Naive thymus-derived CD8-positive, alpha-beta T cell (primary cell): ENCODE results near the gene FAF1. TPM values are rescaled to one million over a fixed set of nuclear protein-coding genes. Genes with fewer than 3 reads are reported as not detected.
"Not testable (repeated sequence)": the region's sequence is repeated elsewhere in the genome, so short reads cannot be mapped to it uniquely, and the experiment has no call there.

ENCODE experiments used
- ATAC-seq, 2 donors: fragments of 150-1000 bp; cut with Tn5 transposase in 1 of 2; sonication (Bioruptor Pico), chemical (Tn5 transposase) in 1 of 2; 1 replicate in 1 of 2; 2 replicates in 1 of 2; pipeline ENCODE4 v1.10.0; 2021; ENCODE audit warnings: mild to moderate bottlenecking in 2 of 2, moderate library complexity in 2 of 2
- POLR2A ChIA-PET: fragments of 350-600 bp; sonication (Branson Sonifier 250); formaldehyde crosslinking; loops from one replicate; lab custom pipeline; 2021; ENCODE audit warnings: antibody characterized with exemption; lab: Charles Lee
- DNase-seq, 10 donors: peaks; one replicate each; pipeline versions ENCODE4 v3.0.0 to v3.0.0-alpha.2; 2020 to 2022
- H3K27ac Mint-ChIP-seq, 10 donors: one replicate each; pipeline ENCODE4 v1.8.0; 2020 to 2022; ENCODE audit warnings: mild to moderate bottlenecking in 10 of 10, mixed read lengths in 10 of 10, moderate library complexity in 4 of 10, inconsistent platforms in 1 of 10
- H3K27me3 Mint-ChIP-seq, 5 donors: one replicate each; pipeline ENCODE4 v1.8.0; 2021 to 2022; ENCODE audit warnings: mixed read lengths in 5 of 5
- H3K36me3 Mint-ChIP-seq, 3 donors: one replicate each; pipeline ENCODE4 v1.8.0; 2020 to 2022; ENCODE audit warnings: mixed read lengths in 3 of 3, mild to moderate bottlenecking in 2 of 3, inconsistent platforms in 1 of 3
- H3K4me1 Mint-ChIP-seq, 4 donors: one replicate each; pipeline ENCODE4 v1.8.0; 2021 to 2022; ENCODE audit warnings: mixed read lengths in 4 of 4
- H3K4me3 Mint-ChIP-seq, 10 donors: one replicate each; pipeline ENCODE4 v1.8.0; 2020 to 2022; ENCODE audit warnings: mild to moderate bottlenecking in 10 of 10, mixed read lengths in 10 of 10, moderate library complexity in 6 of 10, inconsistent platforms in 1 of 10
- H3K9me3 Mint-ChIP-seq, 9 donors: one replicate each; pipeline ENCODE4 v1.8.0; 2020 to 2022; ENCODE audit warnings: mixed read lengths in 9 of 9, mild to moderate bottlenecking in 3 of 9, inconsistent platforms in 1 of 9, moderate library complexity in 1 of 9
- polyA plus RNA-seq, 3 donors: library from polyadenylated mRNA; unstranded; fragments of 300-500 nt; fragmentation: Illumina TruSeq; gene quantifications; one replicate each; pipeline ENCODE4 v1.2.3, GENCODE V29; 2021
- total RNA-seq, 8 experiments: library from RNA in 2 of 8; stranded (reverse) in 2 of 8; gene quantifications; one replicate each; pipeline ENCODE4 v1.2.3 and lab custom pipeline; 2021 to 2026

FAF1 gene
- total and polyA plus RNA-seq, 5 experiments from 2014 or later: 46.2 to 64.5 (median 48.2) TPM

DNA sequence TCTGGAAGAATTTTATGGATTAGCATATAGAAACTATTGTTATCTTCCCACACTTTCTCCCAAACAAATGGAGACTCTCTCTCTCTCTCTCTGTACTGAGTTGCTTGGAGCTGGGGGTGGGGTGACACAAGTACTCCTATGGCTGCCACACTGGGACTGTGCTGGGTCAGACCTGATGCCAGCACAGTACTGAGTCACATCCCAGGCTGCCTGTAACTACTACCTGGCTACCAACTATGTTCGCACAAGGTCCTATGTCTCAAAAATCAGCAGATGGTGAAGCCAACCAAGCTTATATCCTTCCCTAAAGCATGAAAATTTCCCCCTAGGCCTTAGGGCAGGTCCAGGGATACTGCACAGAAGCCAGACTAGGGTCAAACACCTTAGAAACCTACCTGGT is 66.6 kb downstream of the FAF1 start:
- no peak overlapping the region for H3K27ac Mint-ChIP-seq
- peaks cover 6 to 25% (median 8%) of the 10 kb centered on the region in 3 donors for H3K36me3 Mint-ChIP-seq
- DNase-seq (no peak), ATAC-seq (no peak)
- H3K27me3 Mint-ChIP-seq: no peaks in the 10 kb centered on the region
- H3K4me3 Mint-ChIP-seq: no peak overlapping the region
- peaks cover 13 to 28% (median 25%) of the 10 kb centered on the region in 4 donors for H3K4me1 Mint-ChIP-seq
- POLR2A ChIA-PET: no interaction called here
- peaks cover 0 to 18% (median 4%) of the 10 kb centered on the region in 9 donors for H3K9me3 Mint-ChIP-seq

DNA sequence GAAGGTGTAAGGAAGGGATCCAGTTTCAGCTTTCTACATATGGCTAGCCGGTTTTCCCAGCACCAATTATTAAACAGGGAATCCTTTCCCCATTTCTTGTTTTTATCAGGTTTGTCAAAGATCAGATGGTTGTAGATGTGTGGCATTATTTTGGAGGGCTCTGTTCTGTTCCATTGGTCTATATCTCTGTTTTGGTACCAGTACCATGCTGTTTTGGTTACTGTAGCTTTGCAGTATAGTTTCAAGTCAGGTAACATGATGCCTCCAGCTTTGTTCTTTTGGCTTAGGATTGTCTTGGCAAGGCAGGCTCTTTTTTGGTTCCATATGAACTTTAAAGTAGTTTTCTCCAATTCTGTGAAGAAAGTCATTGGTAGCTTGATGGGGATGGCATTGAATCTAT is 72.5 kb downstream of the FAF1 start:
- H3K27ac Mint-ChIP-seq, H3K27me3 Mint-ChIP-seq, H3K4me3 Mint-ChIP-seq, POLR2A ChIA-PET, DNase-seq, ATAC-seq: not testable (repeated sequence)
- Mint-ChIP-seq H3K36me3 (peaks cover 0 to 21% (median 6%) of the 10 kb centered on the region in 3 donors), H3K9me3 (peaks cover 5 to 33% (median 24%) of the 10 kb centered on the region in 9 donors), H3K4me1 (peaks cover 0 to 11% (median 4%) of the 10 kb centered on the region in 4 donors)

- H3K9me3 Mint-ChIP-seq: peaks cover 0 to 20% (median 11%) of the 10 kb centered on the region in 9 donors
- H3K4me3 Mint-ChIP-seq: no peak overlapping the region
- no peak for DNase-seq
- no peak for ATAC-seq
- H3K4me1 Mint-ChIP-seq: peaks cover 7 to 34% (median 25%) of the 10 kb centered on the region in 4 donors
- no peaks in the 10 kb centered on the region for H3K27me3 Mint-ChIP-seq
- POLR2A ChIA-PET: interaction anchor here (0.5 kb wide), 1 partner anchor 18 kb away, joined by 3 read pairs; no protein-coding TSS in a partner anchor
- H3K27ac Mint-ChIP-seq: no peak overlapping the region
- peaks cover 6 to 15% (median 6%) of the 10 kb centered on the region in 3 donors for H3K36me3 Mint-ChIP-seq
These were observed 79.7 kb downstream of the FAF1 start for GRCh38 chr1:50880373-50880772.

GRCh38 chr1:50879137-50879536 is 80.9 kb downstream of the FAF1 start:
- peaks cover 6 to 12% (median 6%) of the 10 kb centered on the region in 3 donors for H3K36me3 Mint-ChIP-seq
- no peak for ATAC-seq
- POLR2A ChIA-PET: no interaction called here
- H3K9me3 Mint-ChIP-seq: peaks cover 0 to 10% (median 3%) of the 10 kb centered on the region in 9 donors
- no peak overlapping the region for H3K27ac Mint-ChIP-seq
- DNase-seq: no peak
- H3K4me3 Mint-ChIP-seq: no peak overlapping the region
- H3K4me1 Mint-ChIP-seq: peaks cover 7 to 34% (median 25%) of the 10 kb centered on the region in 4 donors
- no peaks in the 10 kb centered on the region for H3K27me3 Mint-ChIP-seq

DNA sequence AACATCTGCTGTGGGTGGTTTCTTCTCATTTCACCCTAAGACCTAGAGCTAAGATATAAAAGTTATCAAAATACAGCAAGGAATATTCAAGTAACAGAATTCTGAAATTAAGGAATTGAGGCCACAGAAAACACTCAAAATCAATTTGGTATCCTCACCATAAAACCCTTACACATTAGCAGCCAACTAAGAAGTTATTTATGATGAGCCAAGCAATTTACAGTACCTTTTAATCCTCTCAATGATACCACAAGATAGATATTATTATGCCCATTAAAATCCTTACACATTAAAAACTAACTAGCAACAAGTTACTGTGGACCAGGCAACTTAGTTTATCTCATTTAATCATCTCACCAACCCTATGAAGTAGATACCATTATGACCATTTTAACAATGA is 81.6 kb downstream of the FAF1 start:
- Mint-ChIP-seq H3K4me1 (peaks cover 8 to 30% (median 28%) of the 10 kb centered on the region in 4 donors), H3K27me3 (no peaks in the 10 kb centered on the region), H3K4me3 (no peak overlapping the region), H3K27ac (peak overlapping the region in 1 of 10 donors; percentile 38), H3K9me3 (peaks cover 0 to 4% (median 3%) of the 10 kb centered on the region in 9 donors), H3K36me3 (peaks cover 4 to 9% (median 6%) of the 10 kb centered on the region in 3 donors)
- DNase-seq: no peak
- POLR2A ChIA-PET: no interaction called here
- no peak for ATAC-seq

- Mint-ChIP-seq H3K27ac (peak overlapping the region in 2 of 10 donors; percentile 20 to 38), H3K27me3 (no peaks in the 10 kb centered on the region), H3K9me3 (no peaks in the 10 kb centered on the region), H3K36me3 (peaks cover 0 to 6% (median 6%) of the 10 kb centered on the region in 3 donors), H3K4me1 (peaks cover 8 to 29% (median 27%) of the 10 kb centered on the region in 4 donors), H3K4me3 (no peak overlapping the region)
- POLR2A ChIA-PET: no interaction called here
- DNase-seq (no peak), ATAC-seq (no peak)
These were observed 82.4 kb downstream of the FAF1 start for GRCh38 chr1:50877641-50878040.

DNA sequence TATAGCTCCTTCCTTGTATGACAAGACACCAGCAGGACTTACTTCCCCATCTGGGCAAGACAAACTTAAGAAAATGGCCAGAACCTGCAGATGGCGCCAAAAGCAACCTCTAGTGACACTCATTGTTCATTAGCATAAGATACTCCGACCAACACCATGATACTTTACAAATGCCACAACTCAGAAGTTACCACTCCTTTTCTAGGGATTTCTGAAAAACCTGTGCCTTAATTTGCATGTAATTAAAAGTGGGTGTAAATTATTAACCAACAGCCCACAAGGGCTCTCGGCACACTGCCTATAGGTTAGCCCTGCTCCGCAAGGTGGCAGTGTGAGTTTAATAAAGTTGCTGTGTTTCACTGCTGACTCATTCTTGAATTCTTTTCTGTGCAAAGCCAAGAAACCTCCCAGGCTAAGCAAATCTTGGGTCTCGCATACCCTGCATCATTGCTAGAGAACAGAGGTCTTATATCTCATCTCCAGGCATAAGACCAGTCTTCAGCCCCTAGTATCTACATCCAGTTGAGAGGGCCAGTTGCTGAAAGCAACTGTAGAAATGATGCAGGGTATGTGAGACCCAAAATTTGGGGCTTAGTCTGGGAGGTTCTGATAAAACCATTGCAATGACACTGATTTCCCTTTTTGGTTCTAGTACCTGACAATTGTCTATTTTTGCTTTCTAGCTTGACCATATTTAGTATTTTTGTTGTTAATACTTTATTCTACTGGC is 86.4 kb downstream of the FAF1 start:
- H3K9me3 Mint-ChIP-seq: peaks cover 0 to 6% (median 0%) of the 10 kb centered on the region in 9 donors
- peak; percentile 3 to 70 (median 32) for DNase-seq
- ATAC-seq: peak; percentile 45 to 61
- peaks cover 6 to 10% (median 9%) of the 10 kb centered on the region in 3 donors for H3K36me3 Mint-ChIP-seq
- POLR2A ChIA-PET: no interaction called here
- H3K27ac Mint-ChIP-seq: peak overlapping the region in 2 of 10 donors; percentile 40 to 43
- H3K4me1 Mint-ChIP-seq: peaks cover 8 to 28% (median 17%) of the 10 kb centered on the region in 4 donors
- peak overlapping the region in 3 of 10 donors; percentile 17 to 63 (median 22) for H3K4me3 Mint-ChIP-seq
- no peaks in the 10 kb centered on the region for H3K27me3 Mint-ChIP-seq

- DNase-seq, H3K27ac Mint-ChIP-seq, POLR2A ChIA-PET, ATAC-seq, H3K27me3 Mint-ChIP-seq, H3K4me3 Mint-ChIP-seq: not testable (repeated sequence)
- Mint-ChIP-seq H3K9me3 (peaks cover 13 to 71% (median 47%) of the 10 kb centered on the region in 9 donors), H3K36me3 (peaks cover 13 to 51% (median 49%) of the 10 kb centered on the region in 3 donors), H3K4me1 (peaks cover 12 to 23% (median 19%) of the 10 kb centered on the region in 4 donors)
These were observed 95.2 kb downstream of the FAF1 start for GRCh38 chr1:50864845-50865244.

DNA sequence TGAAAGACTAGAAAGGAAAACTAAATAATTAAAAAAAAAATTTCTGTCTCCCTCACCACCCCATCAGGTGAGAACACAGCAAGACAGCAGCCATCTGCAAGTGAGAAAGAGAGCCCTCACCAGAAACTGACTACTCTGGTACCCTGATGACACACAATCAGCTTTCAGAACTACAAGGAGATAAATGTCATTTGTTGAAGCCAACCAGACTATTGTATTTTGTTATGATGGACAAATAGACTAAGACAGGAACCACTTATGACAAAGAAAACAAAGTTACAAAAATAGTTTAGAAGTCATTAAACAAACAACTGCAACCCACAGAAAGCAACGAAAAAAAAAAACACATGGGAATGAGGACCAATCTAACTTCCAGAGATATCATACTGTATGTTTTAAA is 98.3 kb downstream of the FAF1 start:
- ATAC-seq (no peak), DNase-seq (no peak)
- POLR2A ChIA-PET: interaction anchor here (0.7 kb wide), 1 partner anchor 18 kb away, joined by 3 read pairs; no protein-coding TSS in a partner anchor
- Mint-ChIP-seq H3K4me3 (peak overlapping the region in 1 of 10 donors; percentile 4), H3K4me1 (peaks cover 20 to 24% (median 22%) of the 10 kb centered on the region in 4 donors), H3K9me3 (peaks cover 11 to 56% (median 38%) of the 10 kb centered on the region in 9 donors), H3K36me3 (peaks cover 10 to 43% (median 41%) of the 10 kb centered on the region in 3 donors), H3K27ac (no peak overlapping the region), H3K27me3 (no peaks in the 10 kb centered on the region)

GRCh38 chr1:50860702-50861101 is 99.4 kb downstream of the FAF1 start:
- peaks cover 9 to 45% (median 27%) of the 10 kb centered on the region in 9 donors for H3K9me3 Mint-ChIP-seq
- peaks cover 16 to 22% (median 19%) of the 10 kb centered on the region in 4 donors for H3K4me1 Mint-ChIP-seq
- peaks cover 17 to 40% (median 32%) of the 10 kb centered on the region in 3 donors for H3K36me3 Mint-ChIP-seq
- no peak overlapping the region for H3K27ac Mint-ChIP-seq
- H3K4me3 Mint-ChIP-seq: no peak overlapping the region
- DNase-seq: no peak
- POLR2A ChIA-PET: no interaction called here
- ATAC-seq: no peak
- no peaks in the 10 kb centered on the region for H3K27me3 Mint-ChIP-seq

DNA sequence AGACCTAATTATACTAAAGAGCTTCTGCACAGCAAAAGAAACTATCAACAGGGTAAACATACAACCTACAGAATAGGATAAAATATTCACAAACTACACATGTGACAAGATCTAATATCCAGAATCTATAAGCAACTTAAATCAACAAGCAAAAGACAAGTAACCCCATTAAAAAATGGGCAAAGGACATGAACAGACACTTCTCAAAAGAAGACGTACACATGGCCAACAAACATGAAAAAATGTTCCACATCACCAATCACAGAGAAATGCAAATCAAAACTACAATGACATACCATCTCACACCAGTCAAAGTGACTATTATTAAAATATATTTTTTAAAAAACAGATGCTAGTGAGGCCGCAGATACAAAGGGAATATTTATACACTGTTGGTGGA is 99.8 kb downstream of the FAF1 start:
- peaks cover 19 to 40% (median 32%) of the 10 kb centered on the region in 3 donors for H3K36me3 Mint-ChIP-seq
- H3K9me3 Mint-ChIP-seq: peaks cover 9 to 44% (median 27%) of the 10 kb centered on the region in 9 donors
- POLR2A ChIA-PET: no interaction called here
- peaks cover 16 to 22% (median 19%) of the 10 kb centered on the region in 4 donors for H3K4me1 Mint-ChIP-seq
- no peaks in the 10 kb centered on the region for H3K27me3 Mint-ChIP-seq
- no peak for DNase-seq
- H3K27ac Mint-ChIP-seq: no peak overlapping the region
- H3K4me3 Mint-ChIP-seq: no peak overlapping the region
- no peak for ATAC-seq

DNA sequence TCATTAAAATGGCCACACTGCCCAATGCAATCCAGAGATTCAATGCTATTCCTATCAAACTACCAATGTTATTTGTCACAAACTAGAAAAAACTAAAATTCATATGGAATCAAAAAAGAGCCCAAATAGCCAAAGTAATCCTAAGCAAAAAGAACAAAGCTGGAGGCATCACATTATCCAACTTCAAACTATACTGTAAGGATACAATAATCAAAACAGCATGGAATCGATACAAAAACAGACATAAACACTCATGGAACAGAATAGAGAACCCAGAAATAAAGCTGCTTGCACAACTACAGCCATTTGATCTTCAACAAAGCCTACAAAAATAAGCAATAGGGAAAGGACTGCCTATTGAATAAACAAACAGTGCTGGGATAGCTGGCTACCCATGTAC is 100.4 kb downstream of the FAF1 start:
- peaks cover 21 to 40% (median 32%) of the 10 kb centered on the region in 3 donors for H3K36me3 Mint-ChIP-seq
- no peak for ATAC-seq
- H3K4me1 Mint-ChIP-seq: peaks cover 16 to 22% (median 19%) of the 10 kb centered on the region in 4 donors
- H3K27me3 Mint-ChIP-seq: no peaks in the 10 kb centered on the region
- DNase-seq: no peak
- no peak overlapping the region for H3K27ac Mint-ChIP-seq
- H3K4me3 Mint-ChIP-seq: peak overlapping the region in 1 of 10 donors; percentile 38
- peaks cover 9 to 44% (median 27%) of the 10 kb centered on the region in 9 donors for H3K9me3 Mint-ChIP-seq
- POLR2A ChIA-PET: no interaction called here

DNA sequence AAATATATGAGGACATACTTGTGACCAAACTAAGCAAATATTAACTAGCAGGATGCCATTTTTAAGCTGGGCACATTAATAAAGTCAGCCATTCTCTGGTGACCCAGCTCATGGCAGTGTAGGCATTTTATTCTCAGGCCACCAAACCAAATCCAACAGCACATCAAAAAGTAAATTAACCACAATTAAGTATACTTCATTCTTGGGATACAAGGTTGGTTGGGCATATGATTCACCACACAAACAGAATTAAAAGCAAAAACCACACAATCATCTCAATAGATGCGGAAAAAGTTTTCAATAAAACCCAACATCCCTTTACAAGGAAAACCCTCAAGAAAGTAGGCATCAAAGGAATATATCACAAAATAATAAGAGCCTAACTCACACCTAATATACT is 101.3 kb downstream of the FAF1 start:
- no peaks in the 10 kb centered on the region for H3K27me3 Mint-ChIP-seq
- H3K4me3 Mint-ChIP-seq: no peak overlapping the region
- no peak overlapping the region for H3K27ac Mint-ChIP-seq
- POLR2A ChIA-PET: no interaction called here
- no peak for DNase-seq
- H3K4me1 Mint-ChIP-seq: peaks cover 20 to 24% (median 22%) of the 10 kb centered on the region in 4 donors
- H3K9me3 Mint-ChIP-seq: peaks cover 9 to 44% (median 27%) of the 10 kb centered on the region in 9 donors
- peaks cover 21 to 46% (median 32%) of the 10 kb centered on the region in 3 donors for H3K36me3 Mint-ChIP-seq
- ATAC-seq: no peak
